Prostate gland (tissue), 2 donors: ENCODE results near the gene PTPRO. TPM values are rescaled to one million over a fixed set of nuclear protein-coding genes. Genes with fewer than 3 reads are reported as not detected.

Experiments used
- DNase-seq: peaks from one replicate; pipeline ENCODE4 v3.0.0-alpha.2; 2019; ENCODE audit warnings: low spot score
- H3K27ac ChIP-seq, 2 donors: fragments of 200-600 bp; sonication (generic); 2 replicates each; pipeline ENCODE4 v1.5.1; 2017 to 2019
- H3K27me3 ChIP-seq: fragments of 200-600 bp; sonication (generic); replicated peaks from 2 replicates; pipeline ENCODE4 v1.5.1; 2019; ENCODE audit not compliant: insufficient read depth
- H3K36me3 ChIP-seq, 2 donors: fragments of 200-600 bp; sonication (generic); 1 replicate in 1 of 2; 2 replicates in 1 of 2; pipeline versions ENCODE4 v1.5.1 to v1.8.1; 2017 to 2019
- H3K4me1 ChIP-seq: fragments of 200-600 bp; sonication (generic); replicated peaks from 2 replicates; pipeline ENCODE4 v1.5.1; 2019
- H3K4me3 ChIP-seq, 2 donors: fragments of 200-600 bp; sonication (generic); 2 replicates each; pipeline ENCODE4 v1.5.1; 2017 to 2019
- H3K9me3 ChIP-seq: fragments of 200-600 bp; sonication (generic); 2 replicates; pipeline ENCODE4 v1.5.1; 2017
- POLR2A ChIP-seq: fragments of 450-650 bp; IDR thresholded peaks from one replicate; pipeline ENCODE4 v1.6.1; 2016; ENCODE audit warnings: antibody characterized with exemption, mild to moderate bottlenecking
- POLR2AphosphoS5 ChIP-seq: sonication (generic); formaldehyde crosslinking; IDR thresholded peaks from one replicate; pipeline ENCODE4 v1.6.1; 2017; ENCODE audit warnings: antibody characterized with exemption
- whole genome bisulfite sequencing: methylation state at CpG from one replicate; pipeline ENCODE4 v1.1.5; 2018; 5-methylcytosine and 5-hydroxymethylcytosine counted together
- intact Hi-C: fragments of 100-400 bp; cut with DNase I; formaldehyde crosslinking; loops from one replicate; pipeline ENCODE4 v1.14.2; 2022
- total RNA-seq, 2 donors: library from RNA; depleted of rRNA; stranded (reverse); fragments of >200 nt; gene quantifications; one replicate each; pipeline ENCODE4 v1.1.0, GENCODE V29; 2016
- TF ChIP-seq, protein P1 (sequence below), 4 experiments: fragments of 200-600 bp in 2 of 4; fragments of 450-650 bp in 2 of 4; sonication (generic) in 2 of 4; IDR thresholded peaks; 1 replicate in 3 of 4; 2 replicates in 1 of 4; pipeline ENCODE4 v1.5.1; 2016 to 2019; ENCODE audit warnings: antibody characterized with exemption in 4 of 4, mild to moderate bottlenecking in 2 of 4, moderate library complexity in 2 of 4

PTPRO gene
- total RNA-seq, 2 donors from 2014 or later = 0.55 to 1.4 TPM

DNA sequence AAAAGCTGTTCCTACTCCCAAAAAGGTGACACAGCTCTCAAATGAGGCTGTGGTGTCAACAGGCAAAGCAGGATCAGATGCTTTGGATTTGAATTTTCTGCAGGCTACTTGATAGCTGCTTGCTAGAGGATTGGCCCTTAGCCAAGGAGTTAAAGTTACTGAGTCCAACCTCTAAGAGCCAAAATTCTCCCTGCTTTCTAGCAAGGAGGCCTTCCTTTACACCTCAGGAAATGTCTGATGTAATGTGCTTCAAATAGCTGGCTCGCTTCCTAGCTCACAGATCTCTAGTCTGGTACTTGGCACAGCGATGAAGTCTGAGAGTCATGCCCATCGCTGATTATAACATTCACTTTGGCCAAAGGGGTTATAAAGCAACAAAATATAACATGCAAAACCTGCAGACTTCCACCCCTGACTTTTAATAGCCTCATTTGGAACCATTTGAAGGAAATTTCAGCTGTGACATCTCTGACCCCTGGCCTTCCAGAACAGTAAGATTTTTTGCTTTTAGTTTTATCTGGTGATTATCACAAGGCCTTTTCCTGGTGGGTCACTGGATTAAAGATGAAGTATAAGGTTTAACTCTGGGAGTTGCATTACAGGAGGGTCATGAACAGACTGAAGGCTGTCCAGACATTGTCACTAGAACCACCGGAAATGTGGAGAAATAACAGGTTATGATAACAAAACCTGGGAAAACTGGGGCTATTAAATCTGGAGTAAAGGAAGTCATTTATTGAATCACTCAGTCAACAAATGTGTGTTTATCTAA lies 277.1 kb downstream of the PTPRO start:
- Histone ChIP-seq H3K4me1 (no peaks in the 10 kb centered on the region), H3K27ac (no peak overlapping the region), H3K27me3 (no peaks in the 10 kb centered on the region), H3K4me3 (no peak overlapping the region), H3K36me3 (no peaks in the 10 kb centered on the region), H3K9me3 (no peaks in the 10 kb centered on the region)
- intact Hi-C loops = loop anchor here (5.0 kb wide), 1 partner anchor 188 kb away; the partner anchor contains the start of gene EPS8
- 29% methylated on average over 4 of the region's 4 CpGs for WGBS
- DNase-seq = no peak
- no peak for TF ChIP-seq POLR2A
- TF ChIP-seq, protein P1, sequence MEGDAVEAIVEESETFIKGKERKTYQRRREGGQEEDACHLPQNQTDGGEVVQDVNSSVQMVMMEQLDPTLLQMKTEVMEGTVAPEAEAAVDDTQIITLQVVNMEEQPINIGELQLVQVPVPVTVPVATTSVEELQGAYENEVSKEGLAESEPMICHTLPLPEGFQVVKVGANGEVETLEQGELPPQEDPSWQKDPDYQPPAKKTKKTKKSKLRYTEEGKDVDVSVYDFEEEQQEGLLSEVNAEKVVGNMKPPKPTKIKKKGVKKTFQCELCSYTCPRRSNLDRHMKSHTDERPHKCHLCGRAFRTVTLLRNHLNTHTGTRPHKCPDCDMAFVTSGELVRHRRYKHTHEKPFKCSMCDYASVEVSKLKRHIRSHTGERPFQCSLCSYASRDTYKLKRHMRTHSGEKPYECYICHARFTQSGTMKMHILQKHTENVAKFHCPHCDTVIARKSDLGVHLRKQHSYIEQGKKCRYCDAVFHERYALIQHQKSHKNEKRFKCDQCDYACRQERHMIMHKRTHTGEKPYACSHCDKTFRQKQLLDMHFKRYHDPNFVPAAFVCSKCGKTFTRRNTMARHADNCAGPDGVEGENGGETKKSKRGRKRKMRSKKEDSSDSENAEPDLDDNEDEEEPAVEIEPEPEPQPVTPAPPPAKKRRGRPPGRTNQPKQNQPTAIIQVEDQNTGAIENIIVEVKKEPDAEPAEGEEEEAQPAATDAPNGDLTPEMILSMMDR (IDR thresholded peaks at IDR 0.05) = no peak
- no peak for TF ChIP-seq POLR2AphosphoS5

DNA sequence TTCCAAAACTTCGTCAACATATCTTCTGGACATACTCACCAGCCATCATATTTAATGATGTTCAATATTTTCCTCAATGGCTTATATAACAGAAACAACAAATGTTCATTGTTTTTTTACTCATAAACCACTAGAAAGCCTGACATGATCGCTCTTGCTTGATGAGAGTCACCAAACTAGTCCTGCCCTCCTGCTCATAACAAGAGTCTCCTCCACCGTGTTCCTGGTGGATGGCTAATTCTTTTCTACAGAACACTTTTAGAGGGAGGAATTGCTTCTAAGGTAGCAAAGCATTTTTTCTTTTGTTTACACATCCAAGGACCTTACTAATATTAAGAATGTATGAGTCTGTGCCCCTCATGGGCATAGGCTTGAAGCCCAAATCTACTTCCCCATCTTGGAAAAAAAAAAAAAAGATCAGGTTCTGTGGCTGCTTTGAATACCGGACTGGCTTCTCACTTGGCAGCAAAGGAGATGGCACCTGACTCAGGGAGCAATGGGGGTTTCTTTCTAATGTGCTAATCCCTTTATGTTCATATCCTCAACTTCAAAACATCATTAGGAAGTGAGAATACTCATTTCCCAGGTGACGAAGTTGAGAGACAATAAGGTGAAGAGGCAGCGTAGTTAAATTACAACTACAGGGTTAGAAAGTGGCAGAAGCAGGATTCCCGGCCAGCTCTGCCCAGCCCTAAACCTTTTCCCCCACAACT lies 278.1 kb downstream of the PTPRO start:
- TF ChIP-seq, protein P1 (IDR thresholded peaks at IDR 0.05) = no peak
- no peak for TF ChIP-seq POLR2AphosphoS5
- TF ChIP-seq POLR2A = no peak
- intact Hi-C loops = no loop called here
- H3K36me3 ChIP-seq = no peaks in the 10 kb centered on the region
- H3K4me1 ChIP-seq = no peaks in the 10 kb centered on the region
- no peaks in the 10 kb centered on the region for H3K9me3 ChIP-seq
- 80% methylated on average over 7 of the region's 7 CpGs for whole genome bisulfite sequencing
- DNase-seq = no peak
- H3K27ac ChIP-seq = no peak overlapping the region
- no peaks in the 10 kb centered on the region for H3K27me3 ChIP-seq
- no peak overlapping the region for H3K4me3 ChIP-seq

DNA sequence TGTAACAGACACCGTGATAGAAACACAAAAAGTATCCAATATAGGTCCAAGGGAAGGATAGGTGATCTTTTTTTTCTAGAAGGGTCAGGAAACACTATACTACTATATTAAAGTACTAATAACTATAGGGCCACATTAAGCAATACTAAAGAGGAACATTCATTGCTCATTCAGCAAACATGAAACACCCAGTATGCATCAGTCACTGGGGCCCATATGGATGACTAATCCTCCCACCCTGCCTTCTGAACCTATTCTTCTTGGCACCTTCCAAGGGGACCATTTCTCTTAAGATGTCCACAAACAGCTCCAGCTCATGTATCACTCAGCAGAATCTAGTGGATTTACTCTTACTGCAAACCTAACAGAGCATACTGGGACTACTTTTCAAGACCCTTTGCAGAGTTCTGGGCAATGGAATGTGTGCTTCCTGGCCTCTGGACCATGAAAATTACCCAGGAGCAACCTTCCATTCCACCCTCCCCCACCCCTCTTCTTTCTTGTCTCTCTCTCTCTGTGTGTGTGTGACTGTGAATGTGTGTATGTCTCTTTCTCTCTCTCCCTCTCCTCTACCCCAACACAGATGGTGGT lies 279.0 kb downstream of the PTPRO start:
- Histone ChIP-seq H3K9me3 (no peaks in the 10 kb centered on the region), H3K4me1 (no peaks in the 10 kb centered on the region), H3K27me3 (no peaks in the 10 kb centered on the region), H3K36me3 (no peaks in the 10 kb centered on the region), H3K4me3 (no peak overlapping the region), H3K27ac (no peak overlapping the region)
- no peak for DNase-seq
- TF ChIP-seq, protein P1 (IDR thresholded peaks at IDR 0.05) = no peak
- no peak for TF ChIP-seq POLR2A
- no peak for TF ChIP-seq POLR2AphosphoS5
- intact Hi-C loops = no loop called here
- WGBS = 94% methylated on average over 1 of the region's 1 CpG

DNA sequence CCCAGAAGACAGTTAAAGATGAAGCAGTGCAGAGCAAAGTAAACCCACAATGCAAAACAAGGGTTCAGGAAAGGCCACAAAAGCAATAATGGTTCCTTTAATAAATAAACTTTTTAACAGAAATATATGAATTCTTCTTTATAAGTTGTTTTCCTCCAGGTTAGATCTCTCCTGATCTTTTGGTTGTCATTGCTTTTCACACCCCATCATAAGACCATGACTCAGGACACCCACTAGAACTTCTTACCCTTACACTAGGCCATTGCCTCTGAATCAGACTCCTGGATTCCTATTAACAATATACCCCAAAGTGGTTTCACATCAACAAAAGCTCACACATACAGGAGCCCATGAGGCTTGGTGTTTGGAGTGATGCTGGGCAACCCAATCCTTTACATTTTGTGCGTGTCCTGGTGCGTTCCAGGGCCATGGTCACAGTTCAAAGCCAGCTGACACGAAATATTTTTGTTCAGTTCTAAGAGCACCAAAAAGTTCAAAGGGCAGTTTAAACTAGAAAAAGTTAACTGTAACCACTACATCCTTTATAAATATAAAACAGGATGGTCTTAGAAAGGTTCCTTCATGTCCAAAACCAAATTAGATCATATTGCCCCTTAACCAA lies 279.9 kb downstream of the PTPRO start:
- no peak for TF ChIP-seq POLR2A
- no peak for TF ChIP-seq POLR2AphosphoS5
- TF ChIP-seq, protein P1 (IDR thresholded peaks at IDR 0.05) = no peak
- Histone ChIP-seq H3K9me3 (no peaks in the 10 kb centered on the region), H3K27ac (no peak overlapping the region), H3K4me3 (no peak overlapping the region), H3K27me3 (no peaks in the 10 kb centered on the region), H3K4me1 (no peaks in the 10 kb centered on the region), H3K36me3 (no peaks in the 10 kb centered on the region)
- intact Hi-C loops = no loop called here
- 94% methylated on average over 3 of the region's 3 CpGs for WGBS
- DNase-seq = no peak
